ENCODE measurements around the gene SULT2B1. TPM values are rescaled to one million over a fixed set of nuclear protein-coding genes. Genes with fewer than 3 reads are reported as not detected.

The SULT2B1 gene
- total RNA-seq, 2 donors from 2014 or later: 14.6 to 43.0 TPM

DNA sequence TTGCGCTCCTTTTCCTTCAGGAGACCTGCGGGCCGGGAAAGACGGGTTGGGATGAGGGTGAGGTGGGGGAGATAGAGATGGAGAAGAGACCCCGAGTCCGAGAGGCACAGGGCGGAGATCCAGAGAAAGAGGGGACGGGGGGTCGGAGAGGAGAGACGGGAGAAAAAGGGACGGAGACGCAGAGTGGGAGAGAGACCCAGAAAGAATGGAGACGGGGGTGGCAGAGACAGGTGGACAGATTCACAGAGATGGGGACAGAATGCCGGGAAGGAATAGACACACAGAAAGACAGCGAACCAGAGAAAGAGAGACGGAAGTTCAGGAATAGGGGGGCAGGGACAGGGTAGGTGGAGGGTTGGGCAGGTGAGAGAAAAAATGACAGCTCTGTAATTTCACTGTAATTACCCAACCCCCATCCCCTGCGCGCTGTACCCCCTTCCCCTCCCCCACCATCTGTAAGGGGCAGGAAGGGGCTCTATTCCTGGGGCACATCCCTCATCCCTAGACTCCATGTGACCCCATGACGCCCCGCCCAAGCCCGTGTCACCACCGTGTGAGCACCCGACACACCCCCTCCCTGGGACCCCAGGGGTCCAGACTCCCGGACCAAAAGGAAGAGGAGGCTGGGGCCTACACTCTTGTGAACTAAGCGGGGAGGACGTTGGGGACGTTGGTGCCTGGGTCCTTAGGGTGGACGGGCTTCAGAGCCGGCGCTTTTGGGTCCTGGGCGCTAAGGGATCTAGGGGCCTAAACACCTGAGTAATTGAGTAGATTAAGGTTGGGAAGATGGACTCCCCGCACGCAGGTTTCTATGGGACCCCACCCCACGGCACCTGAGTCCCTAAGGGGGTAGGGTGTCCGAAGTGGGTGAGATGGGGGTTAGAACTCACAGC lies 84.2 kb downstream of the SULT2B1 start:
- Histone ChIP-seq H3K27ac (peak overlapping the region; percentile 98 to 99), H3K4me1 (replicated peaks) (peaks cover 15% of the 10 kb centered on the region), H3K9me3 (no peaks in the 10 kb centered on the region), H3K36me3 (no peaks in the 10 kb centered on the region), H3K4me3 (peak overlapping the region; percentile 72 to 77), H3K27me3 (replicated peaks; ENCODE audit: insufficient read depth) (no peaks in the 10 kb centered on the region)
- no peak for DNase-seq (ENCODE audit: low spot score)
- intact Hi-C loops (cut with DNase I): no loop called here
- TF ChIP-seq POLR2AphosphoS5 (IDR thresholded peaks at IDR 0.05): no peak
- TF ChIP-seq, protein P1, sequence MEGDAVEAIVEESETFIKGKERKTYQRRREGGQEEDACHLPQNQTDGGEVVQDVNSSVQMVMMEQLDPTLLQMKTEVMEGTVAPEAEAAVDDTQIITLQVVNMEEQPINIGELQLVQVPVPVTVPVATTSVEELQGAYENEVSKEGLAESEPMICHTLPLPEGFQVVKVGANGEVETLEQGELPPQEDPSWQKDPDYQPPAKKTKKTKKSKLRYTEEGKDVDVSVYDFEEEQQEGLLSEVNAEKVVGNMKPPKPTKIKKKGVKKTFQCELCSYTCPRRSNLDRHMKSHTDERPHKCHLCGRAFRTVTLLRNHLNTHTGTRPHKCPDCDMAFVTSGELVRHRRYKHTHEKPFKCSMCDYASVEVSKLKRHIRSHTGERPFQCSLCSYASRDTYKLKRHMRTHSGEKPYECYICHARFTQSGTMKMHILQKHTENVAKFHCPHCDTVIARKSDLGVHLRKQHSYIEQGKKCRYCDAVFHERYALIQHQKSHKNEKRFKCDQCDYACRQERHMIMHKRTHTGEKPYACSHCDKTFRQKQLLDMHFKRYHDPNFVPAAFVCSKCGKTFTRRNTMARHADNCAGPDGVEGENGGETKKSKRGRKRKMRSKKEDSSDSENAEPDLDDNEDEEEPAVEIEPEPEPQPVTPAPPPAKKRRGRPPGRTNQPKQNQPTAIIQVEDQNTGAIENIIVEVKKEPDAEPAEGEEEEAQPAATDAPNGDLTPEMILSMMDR (IDR thresholded peaks at IDR 0.05): no peak
- TF ChIP-seq POLR2A (IDR thresholded peaks at IDR 0.05): no peak
- under 1% methylated on average over 35 of the region's 35 CpGs for WGBS

DNA sequence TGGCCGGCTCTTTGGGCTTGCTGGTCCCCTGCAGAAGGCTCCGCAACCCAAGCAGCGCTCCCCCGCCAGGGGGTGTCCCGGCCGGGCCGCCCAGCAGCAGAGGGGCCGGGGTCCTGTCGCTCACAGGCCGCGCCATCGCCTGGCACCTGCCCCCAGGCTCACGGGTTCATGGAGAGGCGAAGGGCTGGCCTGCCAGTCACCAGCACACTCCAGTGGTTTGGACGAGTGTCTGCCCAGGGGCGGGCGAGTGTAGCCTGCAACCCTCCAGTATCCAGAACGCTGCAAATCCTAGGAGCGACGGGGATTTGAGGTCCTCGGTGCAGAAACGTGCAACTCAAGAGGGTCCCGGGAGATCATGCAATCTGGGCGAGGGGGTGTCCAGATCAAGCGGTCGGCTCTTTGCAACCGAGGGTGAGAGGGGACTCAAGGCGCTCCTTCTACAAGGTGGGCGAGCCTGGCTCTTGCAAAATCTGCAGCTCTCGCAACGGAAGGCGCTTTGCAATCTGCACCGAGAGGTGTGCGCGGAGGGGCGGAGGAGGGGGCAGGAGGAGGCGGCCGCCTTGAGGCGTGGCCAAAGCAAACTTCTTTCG lies 85.0 kb downstream of the SULT2B1 start, which contains the start of gene DBP:
DBP (minus strand) TSS at position 521 of the 590 bp plus-strand sequence; CDS start at position 136, 385 bp downstream.
- Histone ChIP-seq H3K27ac (peak within 1 kb of the TSS; percentile 98 to 99), H3K4me1 (replicated peaks) (peaks cover 15% of the 10 kb centered on the region)
- intact Hi-C loops (cut with DNase I): no loop called here

DNA sequence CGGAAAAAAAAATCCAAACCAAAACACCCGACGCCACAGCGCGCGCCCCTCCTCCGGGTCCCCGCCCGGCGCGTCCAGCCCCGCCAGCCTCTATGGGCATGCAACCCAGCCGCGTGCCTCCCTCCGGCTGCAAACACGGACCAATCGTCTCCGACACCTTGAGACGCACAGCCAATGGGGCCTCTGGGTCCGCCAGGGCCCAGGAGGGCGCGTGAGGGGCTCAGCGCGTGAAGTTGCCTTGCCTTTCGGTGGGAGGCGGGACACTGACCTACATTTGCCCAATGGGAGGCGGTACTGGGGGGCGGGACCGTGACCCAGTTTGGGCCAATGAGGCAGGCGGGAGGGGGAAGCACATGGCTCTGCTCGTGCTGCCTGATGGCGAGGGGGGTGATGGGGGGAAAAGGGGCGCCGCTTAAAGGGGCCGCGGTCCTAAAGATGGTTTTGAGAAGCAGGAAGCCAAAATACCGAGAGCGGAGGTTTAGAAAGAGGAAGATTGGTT lies 85.5 kb downstream of the SULT2B1 start:
- 0% methylated on average over 30 of the region's 38 CpGs for WGBS
- H3K4me3 ChIP-seq: peak overlapping the region; percentile 72 to 77
- no peaks in the 10 kb centered on the region for H3K9me3 ChIP-seq
- peak; percentile 99 for DNase-seq (ENCODE audit: low spot score)
- H3K36me3 ChIP-seq: no peaks in the 10 kb centered on the region
- peak overlapping the region; percentile 98 to 99 for H3K27ac ChIP-seq
- no peaks in the 10 kb centered on the region for H3K27me3 ChIP-seq (replicated peaks; ENCODE audit: insufficient read depth)
- intact Hi-C loops (cut with DNase I): no loop called here
- H3K4me1 ChIP-seq (replicated peaks): peaks cover 15% of the 10 kb centered on the region
- no peak for TF ChIP-seq POLR2A (IDR thresholded peaks at IDR 0.05)
- peak; percentile 98 for TF ChIP-seq POLR2AphosphoS5 (IDR thresholded peaks at IDR 0.05)
- TF ChIP-seq, protein P1 (IDR thresholded peaks at IDR 0.05): peak in 1 of 4 experiments; percentile 26

More for the DNA sequence above, 85.0 kb downstream of the SULT2B1 start, which contains the start of gene DBP:
- peak within 1 kb of the TSS; percentile 72 to 77 for H3K4me3 ChIP-seq
- 0% methylated on average over 23 of the region's 40 CpGs for WGBS
- DNase-seq (ENCODE audit: low spot score): no peak
- H3K36me3 ChIP-seq: no peaks in the 10 kb centered on the region
- TF ChIP-seq, protein P1 (IDR thresholded peaks at IDR 0.05): peak in 2 of 4 experiments; percentile 15 to 44
- TF ChIP-seq POLR2AphosphoS5 (IDR thresholded peaks at IDR 0.05) (no peak), POLR2A (IDR thresholded peaks at IDR 0.05) (peak; percentile 69)
- no peaks in the 10 kb centered on the region for H3K27me3 ChIP-seq (replicated peaks; ENCODE audit: insufficient read depth)
- no peaks in the 10 kb centered on the region for H3K9me3 ChIP-seq

DNA sequence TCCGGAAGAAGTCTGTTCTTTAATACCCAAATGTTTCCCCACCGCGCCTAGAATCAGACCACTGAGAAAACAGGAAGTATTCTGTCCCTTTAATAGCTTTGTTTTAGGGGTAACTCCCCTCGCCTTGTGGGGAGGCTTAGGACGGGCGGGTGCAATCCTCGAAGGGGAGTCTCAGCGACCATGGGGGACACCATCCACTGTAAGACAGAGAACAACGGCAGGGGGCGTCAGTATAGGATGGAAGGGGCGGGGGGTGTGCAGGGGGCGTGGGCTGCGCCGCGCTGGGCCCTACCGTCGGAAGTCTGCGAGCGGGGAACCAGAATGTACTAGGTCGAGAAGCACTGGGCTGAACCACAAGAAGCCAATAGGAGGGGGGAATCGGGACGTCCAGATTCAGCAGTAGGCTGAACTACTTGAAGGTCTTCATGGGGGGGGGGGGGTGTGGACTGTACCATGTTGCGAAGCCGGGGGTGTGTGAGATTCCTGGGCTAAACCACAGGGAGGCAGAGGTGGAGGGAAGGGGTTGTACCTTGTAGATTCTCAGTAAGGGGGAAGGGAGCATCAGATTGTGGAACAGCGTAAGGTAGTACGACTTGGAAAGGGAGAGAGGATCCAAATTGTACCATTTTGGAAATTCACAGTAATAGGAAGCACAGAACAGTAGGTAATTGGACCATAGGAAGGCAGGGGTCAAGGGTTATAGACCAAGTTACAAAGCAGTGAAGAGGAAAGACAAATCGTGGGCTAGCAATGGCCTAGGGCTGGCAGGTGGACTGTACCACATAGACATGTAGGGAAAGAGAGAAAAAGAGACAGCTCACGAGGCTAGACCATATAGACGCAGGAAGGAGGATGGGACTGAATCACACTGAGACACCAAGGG lies 86.2 kb downstream of the SULT2B1 start:
- peak; percentile 88 for DNase-seq (ENCODE audit: low spot score)
- Histone ChIP-seq H3K27me3 (replicated peaks; ENCODE audit: insufficient read depth) (no peaks in the 10 kb centered on the region), H3K4me1 (replicated peaks) (peaks cover 15% of the 10 kb centered on the region), H3K9me3 (no peaks in the 10 kb centered on the region), H3K36me3 (no peaks in the 10 kb centered on the region), H3K4me3 (peak overlapping the region; percentile 72 to 77), H3K27ac (peak overlapping the region; percentile 98 to 99)
- WGBS: 7% methylated on average over 29 of the region's 29 CpGs
- TF ChIP-seq POLR2A (IDR thresholded peaks at IDR 0.05) (peak; percentile 53), POLR2AphosphoS5 (IDR thresholded peaks at IDR 0.05) (peak; percentile 72)
- TF ChIP-seq, protein P1 (IDR thresholded peaks at IDR 0.05): no peak
- intact Hi-C loops (cut with DNase I): no loop called here

All from prostate gland (tissue), 2 donors.